Epithelial cell of proximal tubule (primary cell): ENCODE data around the gene SELENON. TPM values are rescaled to one million over a fixed set of nuclear protein-coding genes. Genes with fewer than 3 reads are reported as not detected.

ENCODE experiments used
- DNase-seq: peaks from one replicate; pipeline ENCODE4 v3.0.0-alpha.2; 2011; ENCODE audit warnings: low read depth
- H3K4me3 ChIP-seq: 2 replicates; pipeline ENCODE4 v1.5.1; 2011; ENCODE audit warnings: low read depth, mild to moderate bottlenecking, low read length
- CTCF ChIP-seq: conservative IDR thresholded peaks from 2 replicates; pipeline ENCODE4 v1.5.1; 2012; ENCODE audit warnings: low read depth, mild to moderate bottlenecking, low read length
- total RNA-seq: library from RNA; depleted of rRNA; stranded (reverse); fragments of >200 nt; gene quantifications from 2 replicates; pipeline ENCODE4 v1.2.3, GENCODE V29; 2015

The SELENON gene
- total RNA-seq, 1 donor from 2014 or later: 35.1 TPM

GRCh38 chr1:25804964-25805862 is 5.2 kb downstream of the SELENON start:
- DNase-seq: no peak
- H3K4me3 ChIP-seq: no peak overlapping the region
- TF ChIP-seq CTCF: no peak

- H3K4me3 ChIP-seq: no peak overlapping the region
- no peak for TF ChIP-seq CTCF
- no peak for DNase-seq
These were observed 5.9 kb downstream of the SELENON start for GRCh38 chr1:25805863-25806225.

- DNase-seq: no peak
- no peak for TF ChIP-seq CTCF
- H3K4me3 ChIP-seq: no peak overlapping the region
These were observed 6.4 kb downstream of the SELENON start for GRCh38 chr1:25806418-25806817.

- DNase-seq: no peak
These were observed 7.7 kb downstream of the SELENON start for GRCh38 chr1:25807480-25808390.

GRCh38 chr1:25808481-25809244 is 8.7 kb downstream of the SELENON start:
- no peak for DNase-seq
- no peak overlapping the region for H3K4me3 ChIP-seq
- TF ChIP-seq CTCF: no peak

More at GRCh38 chr1:25807480-25808390, 7.7 kb downstream of the SELENON start:
- TF ChIP-seq CTCF: no peak
- H3K4me3 ChIP-seq: no peak overlapping the region

- DNase-seq: no peak
- no peak overlapping the region for H3K4me3 ChIP-seq
- no peak for TF ChIP-seq CTCF
These were observed 9.4 kb downstream of the SELENON start for GRCh38 chr1:25809283-25809926.
